Measurements from ENCODE around the gene TACC2.

GRCh38 chr10:122135251-122136025, 146.5 kb downstream of the TACC2 start:
- no peak for TF ChIP-seq EZH2 (IDR thresholded peaks at IDR 0.05; ENCODE audit: borderline replicate concordance, low read depth, low read length, severe bottlenecking)
- no peak for TF ChIP-seq CTCF (IDR thresholded peaks at IDR 0.05; ENCODE audit: borderline replicate concordance, extremely low read depth, low read length, poor library complexity, severe bottlenecking)

Measured in DND-41 (cell line).